NCI-H187 (cell line): ENCODE data around the gene MYH15.

ENCODE experiments used
- DNase-seq, 2 experiments: peaks; one replicate each; lab custom pipeline; 2025; lab: John Stamatoyannopoulos, UW

MYH15 gene

DNA sequence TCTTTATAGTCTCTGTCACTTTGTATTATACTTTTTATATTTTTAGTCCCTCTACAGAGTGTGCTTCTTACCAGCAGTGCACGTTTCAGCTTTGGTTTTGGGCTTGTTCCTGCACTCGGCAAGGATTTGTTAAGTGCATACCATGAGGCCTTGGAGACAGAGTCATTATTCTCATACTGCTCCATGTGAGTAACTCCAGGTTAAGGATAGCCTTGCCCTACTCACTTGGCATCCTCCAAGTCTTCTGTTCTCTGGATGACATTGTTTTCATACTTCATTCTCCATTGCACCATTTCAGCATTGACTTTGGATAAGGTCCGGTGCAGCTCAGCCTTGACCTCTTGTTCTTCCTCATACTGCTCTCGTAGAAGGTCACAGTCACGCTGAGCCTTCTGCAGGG lies 96.4 kb downstream of the MYH15 start:
- DNase-seq = no peak

DNA sequence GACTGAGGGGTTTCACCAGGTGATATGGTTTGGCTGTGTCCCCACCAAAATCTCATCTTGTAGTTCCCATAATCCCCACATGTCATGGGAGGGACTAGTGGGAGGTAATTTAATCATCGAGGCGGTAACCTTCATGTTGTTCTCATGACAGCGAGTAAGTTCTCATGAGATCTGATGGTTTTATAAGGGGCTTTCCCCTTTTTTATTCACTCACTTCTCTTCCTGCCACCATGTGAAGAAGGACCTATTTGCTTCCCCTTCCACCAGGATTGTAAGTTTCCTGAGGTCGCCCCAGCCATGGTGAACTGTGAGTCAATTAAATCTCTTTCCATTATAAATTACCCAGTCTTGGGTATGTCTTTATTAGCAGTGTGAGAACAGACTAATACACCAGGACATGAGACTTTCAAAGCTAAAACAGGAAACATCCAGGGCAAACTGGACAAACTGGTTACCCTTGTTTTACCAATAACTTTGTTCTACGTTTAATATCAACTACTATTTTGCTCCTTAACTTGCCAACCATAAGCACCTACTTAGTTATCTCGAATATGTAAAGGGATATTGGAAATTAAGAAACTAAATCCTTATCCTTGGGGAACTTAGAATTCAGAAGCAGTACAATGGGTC lies 98.2 kb downstream of the MYH15 start:
- DNase-seq = no peak

GRCh38 chr3:108410531-108410984 lies 99.8 kb downstream of the MYH15 start:
- DNase-seq = no peak

- DNase-seq = no peak
Observed at GRCh38 chr3:108409800-108410178, 100.6 kb downstream of the MYH15 start.

GRCh38 chr3:108408883-108409799 lies 101.3 kb downstream of the MYH15 start:
- DNase-seq = no peak

DNA sequence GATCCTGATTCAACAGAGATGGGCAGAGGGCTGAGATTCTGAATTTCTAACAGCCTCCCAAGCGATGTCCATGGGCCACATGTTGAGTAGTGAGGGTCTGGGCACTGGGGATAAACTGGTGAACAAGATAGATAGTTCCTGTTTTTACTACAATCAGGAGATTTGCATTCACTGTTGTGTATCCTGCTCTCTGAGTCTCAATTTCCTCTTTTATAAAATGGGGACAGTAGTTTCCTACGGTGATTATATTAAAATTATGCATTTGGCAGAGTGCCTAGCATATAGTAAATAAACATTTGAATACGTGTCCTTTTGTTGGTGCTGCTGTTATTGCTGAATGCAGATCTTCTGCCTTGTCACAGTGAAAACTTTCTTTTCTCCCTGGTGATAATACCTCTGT lies 102.5 kb downstream of the MYH15 start:
- no peak for DNase-seq

- DNase-seq = peak in 1 of 2 experiments; percentile 6
Observed at GRCh38 chr3:108406661-108407206, 103.7 kb downstream of the MYH15 start.

GRCh38 chr3:108406063-108406660 lies 104.2 kb downstream of the MYH15 start:
- DNase-seq = no peak

- DNase-seq = no peak
Observed at GRCh38 chr3:108404368-108404767, 106.0 kb downstream of the MYH15 start.

- DNase-seq = no peak
Observed at GRCh38 chr3:108403686-108404345, 106.6 kb downstream of the MYH15 start.

DNA sequence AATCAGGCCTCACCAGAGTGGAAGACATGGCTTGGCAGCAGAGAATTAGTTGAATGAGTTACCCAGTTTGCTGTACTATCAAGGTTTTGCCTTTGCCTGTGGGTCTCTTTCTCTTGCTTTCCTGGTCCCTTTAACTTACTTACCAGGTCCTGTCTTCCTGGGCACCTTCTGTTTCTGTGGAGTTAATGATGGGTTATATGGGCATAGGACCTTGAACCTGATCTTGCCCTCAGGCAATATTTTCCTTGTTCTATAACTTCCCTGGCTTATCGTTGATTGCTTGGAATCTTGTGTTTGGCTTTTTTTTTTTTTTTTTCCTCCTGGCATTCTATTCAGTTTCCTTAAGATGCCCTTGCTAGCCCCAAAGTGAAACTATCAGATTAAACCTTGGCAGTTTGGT lies 107.2 kb downstream of the MYH15 start:
- no peak for DNase-seq

DNA sequence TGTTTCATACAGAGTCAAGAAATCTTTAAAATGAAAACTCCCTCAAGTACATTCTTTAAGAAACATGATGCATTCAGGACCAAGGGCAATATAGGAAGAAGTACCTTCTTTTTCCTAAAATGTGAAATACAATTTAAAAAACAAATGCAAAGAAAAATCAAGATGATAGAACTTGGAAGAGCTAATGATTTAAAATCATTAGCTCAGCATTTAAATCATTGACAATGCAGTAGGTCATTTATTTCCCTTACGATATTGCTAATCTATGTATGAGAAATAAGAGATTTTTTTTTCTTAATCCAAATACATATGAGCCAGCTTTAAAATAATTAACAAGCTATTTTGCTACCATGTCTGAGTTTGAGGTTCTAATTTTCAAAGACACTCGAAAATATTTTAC lies 108.6 kb downstream of the MYH15 start:
- no peak for DNase-seq

- no peak for DNase-seq
Observed at GRCh38 chr3:108398510-108398909, 111.9 kb downstream of the MYH15 start.

- no peak for DNase-seq
Observed at GRCh38 chr3:108396336-108396735, 114.1 kb downstream of the MYH15 start.

GRCh38 chr3:108394563-108394962 lies 115.8 kb downstream of the MYH15 start:
- no peak for DNase-seq

- DNase-seq = no peak
Observed at GRCh38 chr3:108394016-108394415, 116.4 kb downstream of the MYH15 start.

DNA sequence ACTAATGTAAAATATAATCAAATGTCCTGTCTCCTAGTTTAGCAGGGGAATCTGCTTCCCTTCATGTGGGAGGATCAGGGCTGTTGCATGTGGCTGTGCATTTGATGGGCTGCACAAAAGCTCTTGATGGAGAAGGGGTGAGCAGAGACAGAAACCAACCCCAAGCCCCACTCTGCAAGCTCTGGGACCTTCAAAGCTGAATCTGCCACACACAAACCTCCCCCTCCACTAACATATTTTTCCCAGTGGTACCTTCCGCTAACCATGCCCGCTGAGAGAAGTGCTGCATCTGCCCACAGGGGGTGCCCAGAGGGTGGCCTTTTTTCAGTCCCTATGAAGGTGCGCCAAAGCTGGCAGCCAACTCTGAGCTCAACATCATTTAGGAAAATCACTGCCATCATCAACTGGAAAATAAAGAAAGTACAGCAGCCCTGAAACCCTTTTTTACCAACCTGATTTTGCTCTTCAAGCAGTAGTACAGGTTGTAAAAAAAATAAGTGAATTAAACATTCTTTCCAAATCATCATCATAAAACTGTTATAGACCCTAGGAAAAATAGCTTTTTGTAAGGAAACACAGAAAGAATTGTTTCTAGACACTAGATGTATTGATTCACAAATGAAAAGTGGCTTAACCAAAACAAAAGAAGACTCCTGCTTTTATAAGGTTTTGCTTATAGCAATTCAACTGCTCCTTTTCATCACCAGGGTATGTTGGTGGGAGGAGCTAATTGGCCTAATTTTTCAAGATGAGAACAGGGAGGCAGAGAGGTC lies 117.1 kb downstream of the MYH15 start:
- DNase-seq = no peak

DNA sequence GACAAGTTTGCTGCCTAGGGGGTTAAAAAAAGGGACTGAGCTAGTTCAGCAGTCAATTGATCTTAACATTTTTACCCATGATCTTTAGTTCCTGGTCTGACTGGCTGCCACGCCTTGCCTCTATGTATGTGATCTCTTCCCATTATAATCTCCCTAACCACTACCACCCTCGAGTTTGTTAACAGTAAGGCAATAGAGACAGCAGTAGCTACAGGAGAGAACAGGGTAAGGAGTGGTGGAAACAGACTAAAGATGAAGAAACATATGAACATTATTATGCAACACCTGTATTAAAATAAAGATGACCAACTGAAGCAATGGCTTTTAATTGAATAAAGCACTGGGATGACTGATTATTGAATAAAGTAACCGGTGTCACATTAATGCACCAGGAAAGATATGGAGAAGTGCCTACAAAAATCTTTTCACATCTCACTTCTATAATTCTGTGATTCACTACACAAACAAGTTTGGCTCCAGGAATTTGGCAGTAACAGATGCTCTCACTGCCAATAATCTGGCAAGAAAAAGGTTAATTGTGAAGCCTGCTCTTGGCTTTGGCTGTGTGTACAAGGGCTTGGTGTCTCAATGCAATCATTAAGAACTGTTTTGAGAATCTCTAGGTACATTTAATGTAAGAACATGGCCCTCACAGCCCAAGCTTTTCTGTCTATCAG lies 118.3 kb downstream of the MYH15 start:
- DNase-seq = no peak

DNA sequence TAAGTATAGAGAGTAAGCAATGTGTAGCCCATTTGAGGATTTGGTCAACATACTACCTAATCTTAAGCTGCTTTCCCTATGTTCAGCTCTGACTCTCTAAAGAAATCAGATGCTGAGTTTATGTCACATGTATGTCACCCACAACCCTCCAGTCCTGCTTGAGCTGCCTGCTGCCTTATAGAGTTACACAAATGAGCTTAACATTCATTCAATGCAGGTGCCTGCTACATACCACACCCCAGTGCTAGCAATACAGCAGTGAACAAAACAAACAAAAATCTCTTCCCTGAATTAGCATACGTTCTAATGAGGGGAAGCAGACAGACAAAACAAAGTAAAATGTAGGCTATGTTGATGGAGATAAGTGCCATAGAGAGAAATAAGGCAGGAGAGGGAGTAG lies 121.0 kb downstream of the MYH15 start:
- DNase-seq = no peak
